Measurements from ENCODE around the gene ZNF827. TPM values are rescaled to one million over a fixed set of nuclear protein-coding genes. Genes with fewer than 3 reads are reported as not detected.

ZNF827 gene
- total RNA-seq, 1 experiment from 2014 or later: 9.8 TPM

GRCh38 chr4:145865274-145865941, 73.2 kb downstream of the ZNF827 start:
- H3K9me3 ChIP-seq (ENCODE audit: low read length): no peaks in the 10 kb centered on the region
- no peaks in the 10 kb centered on the region for H3K9me2 ChIP-seq (replicated peaks; ENCODE audit: low read length)
- H3K4me1 ChIP-seq (ENCODE audit: insufficient read depth, low read length): no peaks in the 10 kb centered on the region
- no peak overlapping the region for H3K27ac ChIP-seq (ENCODE audit: low read length)
- CTCF ChIA-PET: no interaction called here
- no peak overlapping the region for H3K9ac ChIP-seq (ENCODE audit: low read length)
- TF ChIP-seq EZH2phosphoT487 (IDR thresholded peaks at IDR 0.05; ENCODE audit: borderline replicate concordance, low read length) (no peak), EZH2 (IDR thresholded peaks at IDR 0.05; ENCODE audit: low read length, unreplicated experiment) (no peak), CTCF (conservative IDR thresholded peaks at IDR 0.05; ENCODE audit: low read depth, low read length) (no peak)
- no peaks in the 10 kb centered on the region for H3K79me2 ChIP-seq (ENCODE audit: low read length)
- H3K4me3 ChIP-seq (ENCODE audit: low read length): no peak overlapping the region
- intact Hi-C loops (cut with micrococcal nuclease): loop anchor here (5.0 kb wide), 1 partner anchor 78 kb away; no protein-coding TSS in a partner anchor
- H2AFZ ChIP-seq (ENCODE audit: low read length): no peak overlapping the region
- H3K27me3 ChIP-seq (ENCODE audit: low read length): no peaks in the 10 kb centered on the region
- no peaks in the 10 kb centered on the region for H3F3A ChIP-seq (ENCODE audit: low read length, unreplicated experiment)
- no peaks in the 10 kb centered on the region for H4K20me1 ChIP-seq (ENCODE audit: low read length)
- H3K36me3 ChIP-seq (ENCODE audit: low read depth, low read length): no peaks in the 10 kb centered on the region
- no TSS peak for BruUV-seq (replicated peaks)
- no peak for ATAC-seq
- DNase-seq: no peak
- POLR2A ChIA-PET (ENCODE audit: unreplicated experiment): no interaction called here
- no peak overlapping the region for H3K4me2 ChIP-seq (ENCODE audit: low read length)

GRCh38 chr4:145863191-145863590, 75.4 kb downstream of the ZNF827 start:
- H3K9me3 ChIP-seq (ENCODE audit: low read length): no peaks in the 10 kb centered on the region
- H3K4me2 ChIP-seq (ENCODE audit: low read length): no peak overlapping the region
- intact Hi-C loops (cut with micrococcal nuclease): no loop called here
- POLR2A ChIA-PET (ENCODE audit: unreplicated experiment): no interaction called here
- no peak overlapping the region for H3K9ac ChIP-seq (ENCODE audit: low read length)
- ATAC-seq (no peak), DNase-seq (no peak)
- no peak for TF ChIP-seq EZH2 (IDR thresholded peaks at IDR 0.05; ENCODE audit: low read length, unreplicated experiment)
- no peak for TF ChIP-seq CTCF (conservative IDR thresholded peaks at IDR 0.05; ENCODE audit: low read depth, low read length)
- TF ChIP-seq EZH2phosphoT487 (IDR thresholded peaks at IDR 0.05; ENCODE audit: borderline replicate concordance, low read length): no peak
- H3K4me3 ChIP-seq (ENCODE audit: low read length): no peak overlapping the region
- CTCF ChIA-PET: no interaction called here
- H3K4me1 ChIP-seq (ENCODE audit: insufficient read depth, low read length): no peaks in the 10 kb centered on the region
- no peaks in the 10 kb centered on the region for H3K27me3 ChIP-seq (ENCODE audit: low read length)
- H3K36me3 ChIP-seq (ENCODE audit: low read depth, low read length): no peaks in the 10 kb centered on the region; the same call in 1 of the 2 replicates
- H3F3A ChIP-seq (ENCODE audit: low read length, unreplicated experiment): no peaks in the 10 kb centered on the region
- no peak overlapping the region for H3K27ac ChIP-seq (ENCODE audit: low read length)
- no peaks in the 10 kb centered on the region for H4K20me1 ChIP-seq (ENCODE audit: low read length)
- no TSS peak for BruUV-seq (replicated peaks)
- H2AFZ ChIP-seq (ENCODE audit: low read length): no peak overlapping the region
- no peaks in the 10 kb centered on the region for H3K79me2 ChIP-seq (ENCODE audit: low read length)
- no peaks in the 10 kb centered on the region for H3K9me2 ChIP-seq (replicated peaks; ENCODE audit: low read length)

Measured in PC-3 (cell line).